ENCODE results near the gene HSPD1.
A peak's percentile ranks its signal among the peaks of the same experiment; 100 is the strongest.
"Not testable (repeated sequence)": the region's sequence is repeated elsewhere in the genome, so short reads cannot be mapped to it uniquely, and the experiment has no call there.

HSPD1 gene

GRCh38 chr2:197496695-197497094 lies 2.9 kb downstream of the HSPD1 start:
- DNase-seq (ENCODE audit: low read depth in 2 of 2), result no peak

GRCh38 chr2:197495433-197496134 lies 4.1 kb downstream of the HSPD1 start:
- no peak for DNase-seq (ENCODE audit: low read depth in 2 of 2)

- DNase-seq (ENCODE audit: low read depth in 2 of 2), result no peak
These were observed 12.3 kb downstream of the HSPD1 start for GRCh38 chr2:197487385-197487784.

GRCh38 chr2:197486175-197486574 lies 13.5 kb downstream of the HSPD1 start:
- DNase-seq (ENCODE audit: low read depth in 2 of 2), result no peak

GRCh38 chr2:197484248-197484647 lies 15.4 kb downstream of the HSPD1 start:
- not testable (repeated sequence) for DNase-seq (ENCODE audit: low read depth in 2 of 2)

GRCh38 chr2:197480165-197481036 lies 19.2 kb downstream of the HSPD1 start:
- DNase-seq (ENCODE audit: low read depth in 2 of 2), result no peak

GRCh38 chr2:197477797-197478196 lies 21.8 kb downstream of the HSPD1 start:
- no peak for DNase-seq (ENCODE audit: low read depth in 2 of 2)

GRCh38 chr2:197472166-197472565 lies 27.5 kb downstream of the HSPD1 start:
- DNase-seq (ENCODE audit: low read depth in 2 of 2), result no peak

- no peak for DNase-seq (ENCODE audit: low read depth in 2 of 2)
These were observed 35.5 kb downstream of the HSPD1 start for GRCh38 chr2:197464175-197464574.

GRCh38 chr2:197461057-197461456 lies 38.6 kb downstream of the HSPD1 start:
- no peak for DNase-seq (ENCODE audit: low read depth in 2 of 2)

GRCh38 chr2:197460649-197461048 lies 39.0 kb downstream of the HSPD1 start:
- DNase-seq (ENCODE audit: low read depth in 2 of 2), result no peak

GRCh38 chr2:197455428-197455827 lies 44.2 kb downstream of the HSPD1 start:
- DNase-seq (ENCODE audit: low read depth in 2 of 2), result no peak

GRCh38 chr2:197454923-197455322 lies 44.7 kb downstream of the HSPD1 start:
- no peak for DNase-seq (ENCODE audit: low read depth in 2 of 2)

GRCh38 chr2:197453914-197454398 lies 45.7 kb downstream of the HSPD1 start:
- DNase-seq (ENCODE audit: low read depth in 2 of 2), result no peak

- DNase-seq (ENCODE audit: low read depth in 2 of 2), result peak; percentile 97 to 99
These were observed 46.3 kb downstream of the HSPD1 start, which contains the start of gene COQ10B for GRCh38 chr2:197453123-197453913. Gene COQ10B (plus strand): TSS chr2:197453552. CDS start chr2:197453561, 9 bp downstream.

- no peak for DNase-seq (ENCODE audit: low read depth in 2 of 2)
These were observed 46.9 kb downstream of the HSPD1 start for GRCh38 chr2:197452754-197453122.

GRCh38 chr2:197450935-197451358 lies 48.7 kb downstream of the HSPD1 start:
- not testable (repeated sequence) for DNase-seq (ENCODE audit: low read depth in 2 of 2)

GRCh38 chr2:197450465-197450864 lies 49.2 kb downstream of the HSPD1 start:
- no peak for DNase-seq (ENCODE audit: low read depth in 2 of 2)

- DNase-seq (ENCODE audit: low read depth in 2 of 2), result no peak
These were observed 52.8 kb downstream of the HSPD1 start for GRCh38 chr2:197446844-197447243.

- DNase-seq (ENCODE audit: low read depth in 2 of 2), result no peak
These were observed 53.9 kb downstream of the HSPD1 start for GRCh38 chr2:197445746-197446145.

GRCh38 chr2:197442857-197443256 lies 56.8 kb downstream of the HSPD1 start:
- no peak for DNase-seq (ENCODE audit: low read depth in 2 of 2)

- no peak for DNase-seq (ENCODE audit: low read depth in 2 of 2)
These were observed 62.3 kb downstream of the HSPD1 start for GRCh38 chr2:197437380-197437779.
